HG02759 (cell line): ENCODE results near the gene MAD1L1.
A peak's percentile ranks its signal among the peaks of the same experiment; 100 is the strongest.
"Not testable (repeated sequence)": the region's sequence is repeated elsewhere in the genome, so short reads cannot be mapped to it uniquely, and the experiment has no call there.

Experiments used
- ATAC-seq: cut with Tn5 transposase; IDR thresholded peaks from one replicate; pipeline ENCODE4 v1.9.1; 2021; ENCODE audit warnings: mild to moderate bottlenecking, moderate library complexity; ENCODE audit not compliant: unreplicated experiment

Gene MAD1L1

DNA sequence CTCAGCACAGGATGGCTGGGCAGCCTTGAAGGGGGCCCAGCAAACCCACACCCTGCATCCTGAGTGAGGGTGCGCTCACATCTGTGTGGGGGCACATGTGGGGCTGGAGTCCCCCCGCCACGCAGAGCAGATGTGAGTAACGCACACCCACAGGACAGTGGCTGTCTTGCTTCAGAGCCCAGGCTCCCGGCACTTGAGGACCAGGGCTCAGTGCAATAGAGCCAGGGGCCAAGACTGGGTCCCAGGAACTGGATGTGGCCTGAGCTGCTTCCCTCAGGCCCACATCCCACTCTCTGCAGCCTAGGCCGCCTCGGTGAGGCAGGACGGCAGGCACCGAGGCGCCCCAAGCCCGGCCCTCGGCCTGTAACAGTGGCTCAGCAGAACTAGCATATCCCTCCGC lies 159.9 kb downstream of the MAD1L1 start:
- ATAC-seq: no peak

- peak; percentile 95 for ATAC-seq
Observed at GRCh38 chr7:2072042-2072441, 160.7 kb downstream of the MAD1L1 start.

DNA sequence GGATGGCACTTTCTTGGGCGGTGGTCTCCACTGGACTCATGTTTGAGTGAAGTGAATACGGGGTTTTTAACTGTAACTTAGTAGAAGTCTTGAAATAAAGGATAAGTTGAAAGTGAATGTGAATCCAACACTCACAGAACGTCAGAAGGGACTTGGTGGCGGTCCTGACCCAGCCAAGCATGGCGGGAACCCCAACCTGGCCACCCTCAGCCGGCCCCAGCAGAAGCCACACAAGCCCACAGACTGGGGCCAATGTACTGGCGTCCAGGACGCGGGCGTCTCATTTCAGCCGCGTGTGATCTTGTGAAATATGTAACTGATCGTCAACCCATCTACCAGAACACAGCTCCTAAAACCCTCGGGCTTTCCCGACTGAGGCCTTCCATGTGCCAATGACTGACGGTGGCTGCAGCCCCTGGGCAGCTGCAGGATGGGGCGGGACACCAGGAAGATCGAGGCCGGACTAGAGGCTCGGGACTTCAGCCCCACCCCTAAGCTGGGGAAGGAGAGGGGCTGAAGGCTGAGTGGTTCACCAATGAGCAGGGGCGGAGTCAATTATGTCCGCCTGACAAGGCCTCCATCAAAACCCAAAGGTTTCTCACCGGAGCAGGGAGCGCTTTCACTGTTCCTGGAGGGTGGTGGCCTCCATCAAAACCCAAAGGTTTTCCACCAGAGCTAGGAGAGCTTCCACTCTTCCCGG lies 161.5 kb downstream of the MAD1L1 start:
- no peak for ATAC-seq

DNA sequence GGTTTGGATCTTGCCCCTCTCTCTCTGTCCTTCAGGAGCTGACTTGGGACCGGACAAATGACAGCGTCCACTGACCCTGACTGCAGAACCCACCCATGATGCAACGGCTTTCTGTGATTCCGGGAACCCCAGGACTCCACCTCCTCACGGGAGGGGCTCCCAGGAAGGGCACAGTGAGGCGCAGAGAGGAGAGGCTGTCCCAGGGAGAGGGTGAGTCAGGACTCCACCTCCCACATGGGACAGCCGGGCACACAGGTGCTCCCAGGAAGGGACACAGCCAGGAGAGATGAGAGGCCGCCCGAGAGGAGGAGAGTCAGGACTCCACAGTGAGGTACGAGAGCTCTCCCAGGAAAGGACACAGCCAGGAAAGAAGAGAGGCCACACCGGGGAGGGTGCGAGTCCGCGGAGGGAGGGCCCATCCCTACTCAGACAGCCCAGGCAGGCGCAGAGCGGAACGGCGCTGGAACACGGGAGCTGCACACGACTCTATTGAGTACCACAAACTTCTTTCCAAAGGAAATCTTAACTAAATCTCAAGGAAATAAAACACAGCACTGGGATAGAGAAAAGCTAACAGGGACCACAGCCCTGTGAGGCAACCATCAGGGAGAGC lies 162.5 kb downstream of the MAD1L1 start:
- no peak for ATAC-seq

DNA sequence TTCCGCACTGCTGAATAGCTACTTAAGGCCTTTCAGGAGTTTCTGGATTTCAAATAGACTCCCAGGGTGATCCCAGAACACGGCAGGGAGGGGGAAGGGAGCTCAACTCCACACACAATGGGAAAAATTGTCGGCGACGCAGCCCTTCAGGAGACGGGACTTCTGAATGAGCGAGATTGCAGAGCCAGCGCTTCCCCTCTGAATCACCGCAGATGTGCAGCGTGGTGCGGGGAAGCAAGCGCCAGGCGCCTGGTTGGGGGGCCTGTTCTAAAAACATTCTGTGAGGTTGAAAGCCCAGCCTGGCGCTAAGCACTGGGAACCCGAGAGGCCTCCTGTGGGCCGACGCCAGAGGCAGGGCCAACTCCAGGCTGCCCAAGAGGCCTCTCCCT lies 163.3 kb downstream of the MAD1L1 start:
- no peak for ATAC-seq

- no peak for ATAC-seq
Observed at GRCh38 chr7:2068693-2069471, 163.9 kb downstream of the MAD1L1 start.

DNA sequence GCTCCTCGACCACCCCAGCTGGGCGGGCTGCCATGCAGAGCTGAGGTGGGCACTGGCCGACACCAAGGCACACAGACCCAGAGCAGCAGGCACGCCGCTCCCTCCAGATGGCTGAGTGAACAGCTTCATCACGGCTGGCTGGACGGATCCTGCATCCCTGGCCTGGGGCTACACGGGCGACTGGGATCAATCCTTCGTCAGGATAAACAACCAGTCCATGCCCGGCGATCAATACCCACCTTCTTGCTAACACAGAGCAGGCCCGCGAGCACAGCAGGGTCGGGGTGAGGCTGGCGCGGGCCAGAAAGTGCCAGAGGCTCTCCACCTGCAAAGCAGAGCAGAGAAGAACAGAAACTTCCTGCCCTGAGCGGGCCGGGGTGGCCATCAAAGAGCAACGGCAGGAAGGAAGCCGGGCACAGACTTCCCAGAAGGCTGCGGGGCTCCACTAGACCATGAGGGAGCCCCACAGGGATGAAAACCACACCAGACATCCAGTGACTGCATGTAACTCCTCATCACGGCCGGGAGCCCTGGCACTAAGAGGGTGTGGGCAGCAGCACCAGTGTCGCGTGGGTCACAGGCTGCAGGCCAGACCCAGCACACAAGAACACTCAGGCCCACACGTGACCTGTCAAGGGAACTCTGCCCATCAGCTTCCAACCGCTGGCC lies 166.4 kb downstream of the MAD1L1 start:
- no peak for ATAC-seq

DNA sequence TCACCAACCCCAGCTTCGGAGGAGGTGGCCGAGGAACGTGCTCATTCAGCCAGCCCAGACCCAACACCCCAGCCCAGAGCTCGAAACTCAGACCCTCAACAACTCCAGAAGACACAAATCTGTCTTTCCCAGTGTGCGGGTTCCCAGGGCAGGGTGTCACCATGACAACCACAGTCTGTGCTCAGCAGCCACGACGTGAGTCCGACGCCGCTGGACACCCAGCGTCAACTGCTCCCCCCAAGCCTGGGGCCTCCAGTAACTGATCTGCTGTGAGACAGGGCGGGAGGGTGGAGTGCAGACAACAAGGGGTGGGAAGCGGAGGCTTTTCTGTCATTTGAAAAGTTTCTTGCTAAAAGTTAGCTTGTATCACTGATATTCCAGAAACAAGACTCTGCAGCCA lies 167.2 kb downstream of the MAD1L1 start:
- ATAC-seq: no peak

GRCh38 chr7:2063563-2064260 lies 169.0 kb downstream of the MAD1L1 start:
- no peak for ATAC-seq

- no peak for ATAC-seq
Observed at GRCh38 chr7:2062648-2063047, 170.1 kb downstream of the MAD1L1 start.

- ATAC-seq: no peak
Observed at GRCh38 chr7:2060701-2061100, 172.0 kb downstream of the MAD1L1 start.

DNA sequence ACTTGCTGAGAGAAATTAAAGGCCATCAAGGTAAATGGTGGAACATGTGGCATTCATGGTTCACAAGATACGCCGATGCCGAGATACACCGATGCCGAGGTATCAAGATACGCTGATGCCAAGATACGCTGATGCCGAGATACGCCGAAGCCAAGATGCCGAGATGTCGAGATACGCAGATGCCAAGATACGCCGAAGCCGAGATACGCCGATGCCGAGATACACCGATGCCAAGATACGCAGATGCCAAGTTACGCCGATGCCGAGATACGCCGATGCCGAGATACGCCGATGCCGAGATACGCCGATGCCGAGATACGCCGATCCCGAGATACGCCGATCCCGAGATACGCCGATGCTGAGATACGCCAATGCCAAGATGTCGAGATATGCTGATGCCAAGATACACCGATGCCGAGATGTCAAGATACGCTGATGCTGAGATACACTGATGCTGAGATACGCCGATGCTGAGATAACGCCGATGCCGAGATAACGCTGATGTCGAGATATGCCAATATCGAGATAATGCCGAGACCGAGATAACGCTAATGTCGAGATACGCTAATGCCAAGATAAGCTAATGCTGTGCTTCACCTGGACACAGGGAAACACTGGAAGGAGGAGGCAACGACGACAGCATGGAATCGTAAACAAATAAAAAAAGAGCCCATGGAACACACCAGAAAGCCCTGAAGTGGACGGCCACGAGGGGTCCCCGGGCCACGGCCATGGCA lies 172.6 kb downstream of the MAD1L1 start:
- ATAC-seq: no peak

GRCh38 chr7:2058246-2058645 lies 174.5 kb downstream of the MAD1L1 start:
- not testable (repeated sequence) for ATAC-seq

DNA sequence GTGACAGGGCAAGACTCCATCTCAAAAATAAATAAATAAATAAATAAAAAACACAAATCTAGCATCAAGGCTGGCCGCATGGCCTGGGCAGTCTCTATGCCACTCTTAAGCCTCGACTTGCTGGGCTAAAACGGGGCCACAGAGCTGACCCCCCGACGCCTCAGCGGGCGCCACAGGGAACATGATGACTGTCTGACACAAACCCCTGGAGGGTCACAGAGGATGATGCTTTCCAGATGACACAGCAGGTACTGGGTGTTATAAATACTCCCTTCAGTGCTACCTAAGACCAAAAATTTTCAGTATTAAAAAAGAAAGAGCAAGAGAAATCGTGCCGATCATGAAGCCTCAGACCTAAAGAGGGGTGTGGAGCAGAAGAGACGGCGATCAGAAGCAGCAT lies 176.8 kb downstream of the MAD1L1 start:
- ATAC-seq: no peak

- no peak for ATAC-seq
Observed at GRCh38 chr7:2054927-2055326, 177.8 kb downstream of the MAD1L1 start.

DNA sequence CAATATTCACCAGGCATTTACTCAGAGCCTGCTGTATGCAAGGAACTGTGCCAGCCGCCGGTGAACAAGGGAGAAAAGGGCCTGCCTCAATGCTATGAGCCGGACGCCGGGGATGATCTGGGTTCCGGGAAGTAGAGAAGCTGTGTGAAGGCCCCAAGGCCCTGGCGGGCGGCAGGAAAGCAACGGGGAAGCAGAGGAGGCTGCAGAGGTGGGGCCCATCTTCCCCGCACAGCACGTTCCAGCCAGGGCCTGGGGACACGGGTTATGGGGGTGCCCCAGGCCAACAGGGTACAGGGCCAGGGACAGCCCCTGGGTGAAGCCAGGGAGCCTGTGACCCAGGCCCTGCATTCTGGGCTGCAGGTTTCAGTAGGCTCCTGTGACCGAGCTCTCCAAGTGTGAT lies 179.3 kb downstream of the MAD1L1 start:
- no peak for ATAC-seq

GRCh38 chr7:2052657-2053048 lies 180.1 kb downstream of the MAD1L1 start:
- ATAC-seq: no peak

DNA sequence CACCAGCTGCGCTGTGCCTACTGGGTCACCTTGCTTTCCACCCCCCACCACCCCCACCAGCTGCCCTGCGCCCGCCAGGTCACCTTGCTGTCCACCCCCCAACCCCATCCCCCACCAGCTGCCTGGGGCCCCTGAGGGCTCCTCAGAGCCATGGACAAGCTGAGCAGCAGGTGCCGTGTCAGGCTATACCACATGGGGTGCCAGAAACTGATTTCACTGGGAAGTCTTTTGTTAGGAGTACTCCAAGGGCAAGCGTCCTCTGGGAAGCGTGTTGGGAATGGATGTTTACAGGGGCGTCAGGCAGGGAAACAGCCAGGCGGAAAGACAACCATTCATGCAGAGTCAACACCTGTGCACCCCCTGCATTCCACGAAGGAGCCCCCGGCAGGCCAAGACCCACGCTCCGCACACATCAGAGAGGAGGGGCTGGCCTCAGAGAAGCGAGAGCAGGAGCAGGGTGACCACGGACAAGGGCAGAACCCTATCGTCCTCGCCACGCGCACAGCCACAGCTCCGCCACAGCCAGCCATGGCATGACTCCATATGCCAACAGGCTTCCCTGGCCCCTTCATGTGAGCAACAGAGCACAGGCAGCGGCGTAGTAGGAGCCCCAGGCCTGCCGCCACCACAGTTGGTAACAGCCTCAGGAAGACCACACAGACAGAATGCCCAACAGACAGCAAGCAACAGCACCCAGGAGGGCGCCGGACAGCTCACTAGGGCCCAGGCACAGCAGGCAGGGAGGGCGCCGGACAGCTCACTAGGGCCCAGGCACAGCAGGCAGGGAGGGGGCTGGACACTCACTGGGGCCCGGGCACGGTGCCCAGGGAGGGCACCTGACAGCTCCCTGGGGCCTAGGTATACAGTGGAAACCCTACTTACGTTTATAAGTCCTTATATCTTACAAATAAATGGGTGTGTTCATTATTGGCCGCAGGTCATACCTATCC lies 180.8 kb downstream of the MAD1L1 start:
- ATAC-seq: no peak

DNA sequence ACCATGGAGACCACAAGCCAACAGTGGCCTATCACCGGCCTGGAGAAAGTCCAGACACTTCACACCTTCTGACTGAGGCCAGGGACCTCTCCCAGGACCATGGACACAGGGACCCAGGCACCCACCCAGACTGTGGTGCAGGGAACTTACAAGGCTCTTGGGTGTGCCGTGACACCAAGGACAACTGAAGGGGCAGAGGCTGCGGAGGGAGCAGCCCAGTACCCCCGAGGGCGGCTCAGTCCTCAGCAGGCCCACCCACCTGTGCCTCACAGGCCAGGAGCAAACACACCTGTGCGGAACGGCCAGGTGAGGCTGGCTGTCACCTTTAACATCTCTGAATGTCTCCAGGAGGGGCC lies 182.3 kb downstream of the MAD1L1 start:
- no peak for ATAC-seq
